ENCODE measurements around the gene NDUFAF2.
"Not testable (repeated sequence)": the region's sequence is repeated elsewhere in the genome, so short reads cannot be mapped to it uniquely, and the experiment has no call there.

NDUFAF2 gene

GRCh38 chr5:60944904-60945812, at the start of gene NDUFAF2, which contains the start of gene ERCC8:
Gene NDUFAF2, plus strand, starts transcription at chr5:60945205. Its CDS starts 51 bp downstream, at chr5:60945256.
Gene ERCC8, minus strand, starts transcription at chr5:60945070. Its CDS starts 62 bp downstream, at chr5:60945008.
- peak; percentile 93 to 97 for DNase-seq

- peak in 1 of 2 experiments; percentile 1 for DNase-seq
Measured at GRCh38 chr5:60896991-60897390, 48.0 kb upstream of the NDUFAF2 start.

GRCh38 chr5:60903356-60903755, 41.6 kb upstream of the NDUFAF2 start:
- DNase-seq = no peak

- no peak for DNase-seq
Measured at GRCh38 chr5:60916646-60917045, 28.4 kb upstream of the NDUFAF2 start.

- DNase-seq = no peak
Measured at GRCh38 chr5:60918466-60918865, 26.5 kb upstream of the NDUFAF2 start.

GRCh38 chr5:60927450-60927849, 17.6 kb upstream of the NDUFAF2 start:
- no peak for DNase-seq

GRCh38 chr5:60929024-60929423, 16.0 kb upstream of the NDUFAF2 start:
- DNase-seq = peak; percentile 6 to 51

GRCh38 chr5:60943624-60944023, 1.4 kb upstream of the NDUFAF2 start:
- DNase-seq = no peak

- peak; percentile 66 to 76 for DNase-seq
Measured at GRCh38 chr5:60945813-60946187, 795 bp downstream of the NDUFAF2 start.

GRCh38 chr5:60948738-60949137, 3.7 kb downstream of the NDUFAF2 start:
- no peak for DNase-seq

GRCh38 chr5:60955239-60955638, 10.2 kb downstream of the NDUFAF2 start:
- no peak for DNase-seq

- no peak for DNase-seq
Measured at GRCh38 chr5:60958088-60958487, 13.1 kb downstream of the NDUFAF2 start.

GRCh38 chr5:60958712-60959111, 13.7 kb downstream of the NDUFAF2 start:
- no peak for DNase-seq

GRCh38 chr5:60959156-60959555, 14.2 kb downstream of the NDUFAF2 start:
- peak; percentile 58 to 67 for DNase-seq

GRCh38 chr5:60960591-60960990, 15.6 kb downstream of the NDUFAF2 start:
- peak; percentile 31 to 46 for DNase-seq

- peak; percentile 42 to 61 for DNase-seq
Measured at GRCh38 chr5:60961685-60962084, 16.7 kb downstream of the NDUFAF2 start.

- no peak for DNase-seq
Measured at GRCh38 chr5:60972231-60972630, 27.2 kb downstream of the NDUFAF2 start.

GRCh38 chr5:60977956-60978737, 33.1 kb downstream of the NDUFAF2 start:
- DNase-seq = no peak

GRCh38 chr5:60978968-60979367, 34.0 kb downstream of the NDUFAF2 start:
- no peak for DNase-seq

- DNase-seq = no peak
Measured at GRCh38 chr5:60980511-60980910, 35.5 kb downstream of the NDUFAF2 start.

- DNase-seq = not testable (repeated sequence)
Measured at GRCh38 chr5:60982127-60982526, 37.1 kb downstream of the NDUFAF2 start.

- no peak for DNase-seq
Measured at GRCh38 chr5:60989790-60990189, 44.8 kb downstream of the NDUFAF2 start.

- DNase-seq = no peak
Measured at GRCh38 chr5:60992871-60993270, 47.9 kb downstream of the NDUFAF2 start.

- DNase-seq = no peak
Measured at GRCh38 chr5:60993425-60993824, 48.4 kb downstream of the NDUFAF2 start.
